HG03135 (cell line): Measurements from ENCODE around the gene ETV6.

Experiments
- ATAC-seq: cut with Tn5 transposase; IDR thresholded peaks from one replicate; pipeline ENCODE4 v1.9.1; 2021; ENCODE audit warnings: mild to moderate bottlenecking, moderate library complexity; ENCODE audit not compliant: unreplicated experiment

ETV6 gene

DNA sequence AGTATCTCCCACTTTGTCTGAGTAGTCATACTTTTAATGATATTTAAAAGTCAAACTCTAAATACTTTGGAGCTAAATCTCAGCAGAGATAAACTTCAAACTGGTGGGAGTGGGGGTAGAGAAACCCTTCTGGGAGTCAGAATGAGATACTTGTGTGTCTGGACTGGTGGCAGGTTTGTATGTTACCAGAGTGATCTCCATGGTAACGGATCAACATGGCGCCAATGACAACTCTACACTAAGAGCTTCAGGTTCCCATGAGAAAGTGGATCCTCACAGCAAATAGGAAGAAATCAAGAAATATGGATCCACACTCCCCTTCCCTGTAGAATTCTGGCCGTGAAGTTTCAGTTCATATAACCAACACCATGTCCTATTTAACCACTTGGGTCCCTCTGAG lies 121.9 kb downstream of the ETV6 start:
- no peak for ATAC-seq

DNA sequence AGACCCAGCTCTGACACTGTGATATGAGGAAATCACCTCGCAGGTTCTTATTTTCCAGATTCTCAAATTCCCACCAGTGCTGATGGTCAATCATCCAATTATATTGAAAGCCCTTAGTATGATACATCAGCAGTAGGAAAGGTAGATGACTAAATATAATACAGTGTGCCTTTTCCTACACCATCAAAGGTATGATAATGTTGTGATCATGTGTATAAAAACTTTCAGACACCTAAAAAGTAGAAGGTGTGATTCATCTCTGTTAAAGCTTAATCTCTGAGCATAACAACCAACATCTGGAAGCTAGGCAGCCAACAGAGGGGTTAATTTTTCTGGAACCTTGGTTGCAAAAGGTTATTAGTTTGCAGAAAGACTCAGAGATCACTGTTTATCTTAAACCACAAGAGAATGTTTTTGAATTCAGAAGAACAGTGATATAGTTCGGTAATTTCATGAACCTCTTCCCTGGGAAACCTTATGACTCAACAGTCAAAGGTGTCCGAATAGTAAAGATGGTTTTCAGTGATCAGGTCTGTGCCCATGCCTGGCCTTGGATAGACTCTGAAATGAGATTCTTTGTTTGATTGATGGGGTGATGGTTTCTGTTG lies 122.5 kb downstream of the ETV6 start:
- ATAC-seq: no peak

DNA sequence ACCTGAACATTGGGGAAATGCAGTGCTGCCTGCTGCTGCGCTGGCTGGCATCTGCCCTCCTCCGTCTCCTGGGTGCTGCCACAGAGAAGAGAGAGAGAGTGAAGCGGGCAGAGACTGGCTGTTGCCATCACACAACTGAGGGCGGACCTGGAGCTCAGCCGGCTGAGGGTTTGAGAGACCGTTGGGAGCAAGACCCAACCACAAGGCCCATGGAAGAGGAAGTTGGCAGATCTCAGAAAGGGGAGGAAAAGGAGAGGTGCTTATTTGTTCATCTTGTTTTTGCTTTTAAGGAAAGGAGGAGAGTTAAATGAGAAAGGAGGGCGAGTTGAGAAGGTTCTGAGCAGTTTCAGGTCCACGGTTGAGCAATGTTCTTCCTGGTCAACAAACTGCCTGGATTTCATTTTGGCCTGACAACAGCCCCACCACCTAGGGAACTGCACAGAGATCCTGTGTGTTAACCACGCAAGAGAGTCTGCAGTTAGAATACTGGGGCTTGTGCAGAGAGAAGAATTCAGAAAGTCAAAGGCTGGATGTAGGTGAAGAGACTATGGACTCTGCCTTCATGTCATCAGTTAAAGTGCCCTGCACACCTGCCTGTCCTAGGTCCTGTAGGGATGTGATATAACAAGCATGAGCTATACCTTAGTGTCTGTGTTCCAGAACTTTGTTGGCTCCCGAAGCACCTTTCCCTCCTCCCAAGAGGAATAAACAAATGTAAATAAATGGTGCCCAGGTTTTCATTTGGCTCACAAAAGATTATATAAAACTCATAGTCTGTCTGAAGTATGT lies 124.6 kb downstream of the ETV6 start:
- ATAC-seq: no peak

DNA sequence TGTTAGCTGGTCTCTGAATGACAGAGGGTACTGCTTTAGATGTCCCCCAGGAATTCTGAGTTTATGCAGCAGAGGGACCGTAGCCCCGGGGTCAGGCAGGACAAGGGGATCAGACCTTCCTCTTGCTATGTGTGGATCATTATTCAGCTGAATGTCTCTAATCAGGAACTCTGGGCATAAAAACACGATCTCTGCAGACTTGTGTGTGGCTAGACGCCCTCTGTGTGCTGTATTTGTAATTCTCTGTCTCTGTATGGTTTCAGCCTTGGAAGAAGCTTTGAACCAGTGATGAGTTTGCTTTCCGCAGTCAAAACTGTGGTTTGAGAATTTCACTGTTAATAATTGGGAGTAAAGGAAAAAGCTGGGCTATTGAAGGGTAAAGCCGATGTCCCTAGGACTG lies 125.3 kb downstream of the ETV6 start:
- no peak for ATAC-seq

DNA sequence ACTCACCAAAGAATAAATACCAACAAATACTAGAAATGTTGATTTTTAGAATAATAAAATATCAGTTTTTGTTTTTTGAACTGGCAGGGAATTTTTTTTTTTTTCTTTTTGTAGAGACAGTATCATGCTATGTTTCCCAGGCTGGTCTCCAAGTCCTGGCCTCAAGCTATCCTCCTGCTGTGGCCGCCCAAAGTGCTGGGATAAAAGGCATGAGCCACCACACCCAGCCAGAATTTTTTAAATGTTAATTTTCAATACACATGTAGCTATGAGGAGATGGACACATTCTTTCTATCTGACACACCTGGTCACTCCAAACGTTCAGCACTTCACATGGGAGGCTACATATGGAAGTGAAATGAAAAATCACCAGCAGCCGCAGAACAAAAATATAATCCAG lies 126.8 kb downstream of the ETV6 start:
- no peak for ATAC-seq

DNA sequence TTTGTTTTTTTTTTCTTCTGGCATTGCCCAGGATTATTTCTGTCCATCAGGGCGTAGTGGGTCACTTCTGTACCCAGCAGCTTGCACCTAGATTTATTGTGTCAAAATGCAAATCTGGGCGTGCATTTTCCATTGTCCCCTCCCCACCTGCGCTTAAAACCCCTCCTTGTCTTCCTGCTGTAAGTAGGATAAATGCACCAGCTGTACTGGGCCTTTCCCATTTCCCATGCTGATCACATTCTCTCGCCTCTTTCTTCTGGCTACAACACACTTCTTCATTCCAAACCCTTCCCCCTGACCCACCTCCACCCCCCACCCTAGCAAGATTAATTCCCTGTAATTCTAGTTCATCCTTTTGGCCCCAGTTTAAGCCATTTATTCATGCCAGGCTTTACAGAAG lies 128.0 kb downstream of the ETV6 start:
- no peak for ATAC-seq

DNA sequence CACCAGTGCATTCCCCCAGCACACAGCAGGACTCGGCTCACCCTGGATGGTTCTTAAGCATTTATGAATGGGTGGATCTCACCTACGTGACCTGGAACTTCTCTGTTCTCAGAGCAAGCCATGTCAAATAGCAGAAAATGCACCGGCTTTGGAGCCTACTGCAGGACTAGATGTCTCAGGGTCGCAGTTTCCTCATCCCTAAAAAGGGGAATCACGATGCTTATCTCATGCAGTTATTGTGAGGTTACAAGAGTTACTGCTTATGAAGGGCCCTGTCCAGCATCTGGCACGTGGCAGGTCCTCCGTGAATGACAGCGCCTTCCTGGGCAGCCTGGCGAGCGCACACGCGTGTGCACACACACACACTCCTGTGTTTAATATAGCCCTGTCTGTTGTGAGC lies 128.5 kb downstream of the ETV6 start:
- ATAC-seq: no peak

DNA sequence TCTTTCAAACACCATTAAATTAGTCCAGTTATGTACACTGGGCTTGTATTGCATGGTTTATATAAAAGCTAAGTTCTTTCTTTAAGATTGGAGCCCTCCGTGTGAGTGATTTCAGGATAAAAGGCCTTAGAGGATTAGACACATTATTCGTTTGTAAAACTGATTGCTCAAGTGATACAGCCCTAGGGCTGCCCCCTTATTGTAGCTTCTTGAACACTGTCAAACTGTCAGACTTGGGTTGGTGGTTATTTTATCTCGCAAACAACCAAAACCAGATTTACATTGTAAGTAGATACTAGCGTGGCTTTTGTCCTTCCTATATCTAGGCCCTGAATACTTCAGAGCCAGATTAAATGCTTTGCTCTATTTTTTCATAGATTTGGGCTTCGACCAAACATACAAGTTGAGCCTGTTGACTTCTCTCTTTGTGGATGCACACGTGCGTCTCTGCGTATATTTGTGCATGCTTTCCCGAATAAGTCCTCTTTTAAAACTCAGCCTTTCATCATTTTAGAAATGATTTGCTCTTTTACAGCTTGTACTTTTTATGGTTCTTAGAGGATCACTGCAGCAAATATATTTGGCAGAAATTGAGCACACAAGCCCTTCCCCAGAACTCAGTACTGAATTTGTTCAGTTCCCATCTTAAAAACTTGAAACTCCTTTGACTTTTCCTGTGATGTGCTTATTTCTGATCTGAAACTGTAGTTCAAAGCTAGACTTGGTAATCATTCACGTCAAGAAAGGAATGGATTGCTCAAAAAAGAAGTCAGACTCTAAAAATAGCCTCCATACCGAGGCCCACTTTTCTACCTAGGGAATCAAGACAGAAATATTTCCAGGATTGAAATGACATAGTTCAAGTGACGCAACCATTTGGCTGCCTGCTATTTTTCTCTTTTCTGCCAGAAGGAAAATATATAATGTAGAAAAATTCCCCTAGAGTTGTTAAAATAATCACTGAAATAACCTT lies 129.5 kb downstream of the ETV6 start:
- ATAC-seq: no peak

DNA sequence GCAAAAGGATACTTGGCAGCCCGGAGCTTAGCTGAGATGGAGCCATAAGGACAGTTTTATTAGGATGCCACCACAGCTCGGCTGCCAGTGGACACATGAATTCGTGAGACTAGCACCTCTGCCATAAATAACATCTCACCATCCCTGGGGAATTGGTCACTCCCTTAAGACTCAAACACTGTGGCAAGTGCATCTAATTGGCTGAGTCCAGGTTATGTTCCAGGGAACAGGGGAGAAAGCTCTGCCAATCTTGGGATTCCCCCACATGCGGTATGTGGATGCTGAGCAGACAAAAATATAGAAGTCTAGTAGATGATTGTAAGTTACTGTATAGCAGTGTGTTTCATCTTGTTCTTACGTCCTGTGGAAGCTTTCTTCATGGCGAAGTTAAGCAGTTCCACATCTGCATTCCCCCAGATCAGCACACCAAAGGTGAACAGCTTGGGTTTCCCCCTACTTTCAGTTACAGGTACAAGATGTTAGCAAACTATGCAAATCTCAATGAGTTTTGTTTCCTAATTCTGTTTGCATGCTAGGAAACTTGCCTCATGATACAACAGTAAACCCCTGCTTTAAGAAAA lies 131.1 kb downstream of the ETV6 start:
- peak; percentile 63 for ATAC-seq

DNA sequence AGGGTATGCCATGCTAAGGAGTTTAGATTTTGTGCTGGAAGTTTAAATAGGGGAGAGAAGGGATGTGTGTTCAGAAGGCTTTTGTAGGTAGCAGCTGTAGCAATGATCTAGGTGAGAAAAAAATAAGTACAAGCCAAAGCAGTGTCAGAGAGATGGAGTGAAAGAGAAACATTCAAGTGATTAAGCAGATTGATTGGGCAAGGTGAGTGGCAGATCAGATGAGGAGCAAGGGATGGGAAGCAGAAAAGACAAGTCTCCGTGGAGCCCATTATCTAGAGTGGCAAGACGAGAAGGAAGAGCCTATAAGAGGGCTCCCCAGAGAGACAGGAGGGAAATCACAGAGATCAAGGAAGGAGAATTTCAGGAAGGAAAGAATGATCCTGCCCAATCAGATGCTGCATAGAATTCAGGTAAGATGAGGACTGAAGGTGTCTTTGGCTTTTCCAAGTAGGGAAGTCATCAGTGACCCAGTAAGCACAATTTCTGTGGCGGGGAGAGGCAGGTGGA lies 133.5 kb downstream of the ETV6 start:
- ATAC-seq: no peak

DNA sequence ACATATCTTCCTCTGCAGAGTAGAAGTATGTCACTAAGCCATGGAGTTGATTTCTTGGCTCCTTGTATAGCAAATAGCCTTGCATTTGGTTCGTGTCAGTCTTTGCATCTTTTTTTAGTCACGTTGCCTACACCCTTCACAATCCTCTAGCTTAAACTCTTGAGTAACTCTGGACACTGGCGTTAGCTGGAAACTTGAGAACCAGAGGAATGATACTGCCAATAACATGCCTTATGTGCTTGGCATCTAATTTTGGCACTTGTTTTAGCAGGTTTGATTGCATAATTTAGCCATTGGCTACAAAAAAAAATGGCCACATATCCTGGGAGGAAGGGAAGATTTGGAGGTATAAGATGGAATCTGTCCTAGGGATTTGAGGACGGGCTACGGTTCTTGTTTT lies 136.2 kb downstream of the ETV6 start:
- ATAC-seq: no peak

DNA sequence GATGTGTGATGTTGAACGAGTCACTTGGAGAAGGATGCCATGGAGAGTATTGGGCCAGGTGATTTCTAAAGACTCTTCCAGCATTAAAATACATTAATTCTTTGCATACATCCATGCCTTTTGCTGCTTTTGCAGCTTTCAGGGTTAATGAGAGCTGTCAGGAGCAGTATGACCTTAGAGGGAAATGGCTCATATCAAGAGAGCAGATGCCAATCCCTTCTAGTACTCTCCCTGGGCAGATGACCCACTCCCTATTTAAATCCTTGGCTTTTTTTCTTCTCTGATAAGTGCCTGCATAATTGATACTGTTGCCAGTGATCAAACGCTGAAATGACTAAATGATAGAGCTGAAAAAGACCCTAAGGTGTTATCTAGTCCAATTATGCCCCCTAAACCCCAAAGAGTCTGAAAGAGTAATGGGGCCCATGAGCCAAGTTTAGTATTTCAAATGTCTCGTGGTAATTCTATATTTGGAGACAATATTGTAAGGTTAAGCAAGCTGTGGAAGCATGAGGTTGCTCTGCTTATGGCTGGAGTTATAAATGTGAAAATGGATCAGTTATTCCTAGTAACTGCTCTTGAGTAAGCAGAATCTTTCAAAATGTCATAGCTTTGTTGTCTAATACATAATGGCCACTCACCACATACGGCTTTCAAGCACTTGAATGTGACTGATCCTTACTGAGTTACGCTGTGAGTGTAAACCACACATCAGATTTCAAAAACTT lies 137.3 kb downstream of the ETV6 start:
- no peak for ATAC-seq

DNA sequence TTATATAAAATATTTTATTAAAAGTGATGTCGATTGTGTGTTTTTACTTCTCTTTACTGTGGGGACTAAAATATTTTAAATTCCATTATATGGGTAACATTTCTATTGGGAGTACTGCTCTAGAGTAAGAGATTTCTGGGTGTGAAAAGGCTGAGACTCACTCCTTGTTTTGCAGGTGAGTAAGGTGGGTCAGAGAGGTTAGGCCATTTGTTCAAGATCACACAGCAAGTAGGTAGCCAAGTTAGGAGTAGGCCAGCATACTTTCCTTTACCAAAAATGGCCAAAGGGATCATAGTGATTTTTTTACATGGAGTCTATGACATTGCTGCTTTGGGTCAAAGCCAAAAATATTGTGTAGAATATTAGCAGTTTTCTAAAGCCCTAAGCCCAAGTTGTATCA lies 138.0 kb downstream of the ETV6 start:
- ATAC-seq: no peak

DNA sequence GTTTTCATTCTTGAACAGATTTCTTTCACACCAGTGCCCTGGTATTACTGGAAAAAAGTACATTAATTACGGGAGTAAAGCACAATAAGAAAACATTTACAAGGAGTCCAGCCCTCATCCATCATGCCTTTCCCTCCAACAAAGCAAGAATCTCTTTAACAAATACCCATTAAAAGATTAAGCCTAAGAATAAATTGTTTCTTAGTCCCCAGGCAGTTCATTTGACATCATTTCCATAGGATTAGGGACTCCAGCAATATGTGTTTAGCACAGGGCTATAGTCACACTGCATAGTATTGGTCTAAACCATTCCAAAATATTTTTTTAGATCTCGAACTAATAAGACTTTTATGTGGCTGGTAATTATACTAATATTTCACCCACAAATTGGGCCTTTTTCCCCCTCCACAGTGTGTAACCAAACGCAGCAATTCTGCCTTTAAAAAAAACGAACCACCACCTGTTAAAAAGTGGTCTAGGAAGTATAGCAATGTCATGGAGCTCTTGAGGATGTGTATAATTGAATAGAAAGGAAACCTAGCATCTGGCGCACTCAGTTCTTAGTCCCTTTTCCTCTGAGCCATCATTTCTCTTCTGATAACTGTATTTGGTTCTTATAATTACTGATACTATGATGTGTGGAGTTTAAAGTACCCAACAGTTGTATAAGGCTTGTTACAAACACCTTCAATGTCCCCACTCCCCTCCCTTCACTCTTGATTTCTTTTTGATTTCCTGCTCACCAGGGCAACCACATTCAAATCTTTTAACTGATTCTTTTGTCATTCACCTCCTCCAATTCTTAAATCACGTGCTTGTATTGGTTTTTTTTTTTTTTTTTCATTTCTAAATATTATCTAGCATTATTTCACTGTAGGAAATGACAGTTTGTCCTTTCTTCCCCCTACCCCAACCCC lies 138.7 kb downstream of the ETV6 start:
- ATAC-seq: no peak

DNA sequence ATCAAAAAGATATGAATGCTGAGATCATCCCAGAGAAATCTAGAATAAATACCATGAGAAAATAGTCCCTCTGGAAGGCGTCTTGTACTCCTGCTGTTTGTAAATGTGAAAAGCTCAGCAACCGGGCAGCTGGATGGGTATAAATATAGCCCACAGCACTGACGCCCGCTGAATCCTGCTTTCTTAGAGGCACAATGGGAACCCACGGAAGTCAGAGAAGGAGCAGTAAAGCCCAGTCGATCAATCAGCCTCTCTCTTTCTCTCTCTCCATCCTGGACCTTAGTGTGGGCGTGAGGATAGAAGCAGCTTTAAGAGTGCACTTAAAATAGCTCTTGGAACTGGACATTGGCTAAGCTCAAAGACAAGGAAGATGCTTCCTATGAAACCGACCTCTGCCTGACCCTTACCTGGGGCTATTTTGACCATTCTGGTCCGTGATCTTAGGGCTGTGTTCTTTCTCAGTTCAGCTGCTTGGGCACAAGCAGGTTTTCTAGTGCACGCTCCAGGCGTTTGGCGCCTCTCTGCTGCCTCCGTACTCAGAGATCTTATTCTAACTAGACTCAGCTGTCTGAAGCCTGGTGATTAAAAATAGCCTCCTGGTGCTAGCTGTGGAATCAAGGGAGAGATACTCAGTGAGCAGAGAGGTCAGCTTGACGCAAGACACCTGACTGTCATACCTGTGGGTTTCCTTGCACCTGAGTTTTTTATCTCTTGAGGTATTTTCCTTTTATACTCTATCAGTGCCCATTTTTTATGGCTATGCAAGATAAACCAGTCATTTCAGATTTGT lies 144.6 kb downstream of the ETV6 start:
- ATAC-seq: no peak

DNA sequence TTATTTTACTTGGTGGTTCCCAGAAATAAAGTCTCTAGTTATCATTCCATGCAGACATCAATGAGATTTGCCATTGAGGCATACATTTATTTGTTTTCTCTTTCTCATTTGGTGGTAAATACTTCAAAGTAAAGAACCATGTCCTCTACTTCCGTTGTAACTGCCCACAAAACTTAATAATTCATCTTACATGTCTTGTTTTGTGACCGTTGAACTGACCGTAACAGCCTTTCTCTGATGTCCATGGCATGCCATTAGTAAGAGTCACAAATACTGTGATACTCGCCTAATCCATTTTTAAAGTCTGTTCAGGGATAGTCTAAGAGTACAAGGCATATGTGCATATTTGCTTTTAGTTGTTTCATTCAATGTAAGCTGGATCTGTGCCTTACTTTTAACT lies 145.3 kb downstream of the ETV6 start:
- ATAC-seq: no peak

DNA sequence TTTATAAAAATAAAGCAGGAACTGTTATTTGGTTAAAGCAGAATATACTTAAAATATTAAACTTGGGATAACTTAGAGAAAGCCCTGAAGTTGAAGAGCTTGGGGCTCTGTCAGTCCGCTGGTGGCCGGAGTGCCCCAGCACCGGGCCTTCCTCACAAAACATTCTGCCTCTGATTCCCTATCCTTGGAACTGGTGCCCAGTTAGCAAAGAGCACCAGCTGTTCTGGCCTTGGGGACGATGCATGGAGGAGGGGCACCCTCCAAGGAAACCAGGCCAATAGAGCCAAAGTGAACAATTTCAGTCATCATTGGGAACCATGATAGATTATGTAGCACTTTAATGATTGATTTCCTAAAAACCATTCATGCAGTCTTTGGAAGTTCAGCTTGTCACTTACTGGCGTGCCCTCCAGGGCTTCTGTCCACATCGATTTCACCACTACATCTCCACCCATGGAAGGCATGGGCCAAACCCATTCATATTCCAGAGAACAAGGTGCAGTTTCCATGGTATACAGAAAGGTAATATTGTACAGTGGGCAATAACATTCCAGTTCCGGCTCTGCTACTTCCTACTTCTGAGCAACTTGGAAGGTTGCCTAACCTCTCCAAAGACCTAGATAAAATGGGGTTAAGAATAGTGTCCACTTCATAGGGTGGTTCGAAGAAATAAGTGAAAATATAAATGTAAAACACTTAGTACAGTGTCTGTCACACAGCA lies 145.9 kb downstream of the ETV6 start:
- no peak for ATAC-seq

DNA sequence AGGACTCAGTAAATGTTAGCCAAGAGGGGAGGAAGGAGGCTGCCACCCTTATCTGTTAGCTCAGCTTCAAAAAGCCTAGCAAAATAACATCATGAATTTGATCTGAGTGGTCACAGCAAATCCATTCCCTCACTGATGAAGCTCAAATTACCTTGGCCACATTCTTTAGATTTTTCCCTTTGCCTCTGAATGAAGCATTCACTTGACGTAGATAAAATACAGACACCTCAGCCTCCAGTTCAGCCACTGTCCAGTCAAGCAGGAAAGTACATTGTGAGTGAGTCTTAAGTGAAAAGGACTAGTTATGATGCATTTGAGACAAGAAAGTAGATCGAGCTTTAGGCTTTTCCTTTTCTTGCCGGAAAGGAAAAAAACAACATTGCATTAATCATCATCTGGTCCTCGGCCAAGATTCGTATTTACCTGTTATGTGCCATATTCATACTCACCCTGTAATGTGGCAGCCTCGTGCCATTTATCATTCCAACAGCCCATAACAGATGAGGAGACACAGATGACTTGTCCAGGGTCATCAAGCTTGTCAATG lies 146.5 kb downstream of the ETV6 start:
- ATAC-seq: no peak
